GM18951 (cell line): Measurements from ENCODE around the gene KRTAP10-6.
"Not testable (repeated sequence)": the region's sequence is repeated elsewhere in the genome, so short reads cannot be mapped to it uniquely, and the experiment has no call there.

ENCODE experiments used
- POLR2A ChIP-seq: IDR thresholded peaks from 4 replicates; pipeline ENCODE4 v1.6.1; 2011; ENCODE audit warnings: mild to moderate bottlenecking; ENCODE audit not compliant: insufficient read length, insufficient read depth; ENCODE audit errors: extremely low read depth
- in situ Hi-C: fragments of 300-500 bp; cut with MboI; formaldehyde crosslinking; loops from one replicate; pipeline ENCODE4 v1.12.0; 2022; ENCODE audit warnings: low sequenced_read_pairs, mixed read lengths, inconsistent platforms; ENCODE audit not compliant: unreplicated experiment

The KRTAP10-6 gene

DNA sequence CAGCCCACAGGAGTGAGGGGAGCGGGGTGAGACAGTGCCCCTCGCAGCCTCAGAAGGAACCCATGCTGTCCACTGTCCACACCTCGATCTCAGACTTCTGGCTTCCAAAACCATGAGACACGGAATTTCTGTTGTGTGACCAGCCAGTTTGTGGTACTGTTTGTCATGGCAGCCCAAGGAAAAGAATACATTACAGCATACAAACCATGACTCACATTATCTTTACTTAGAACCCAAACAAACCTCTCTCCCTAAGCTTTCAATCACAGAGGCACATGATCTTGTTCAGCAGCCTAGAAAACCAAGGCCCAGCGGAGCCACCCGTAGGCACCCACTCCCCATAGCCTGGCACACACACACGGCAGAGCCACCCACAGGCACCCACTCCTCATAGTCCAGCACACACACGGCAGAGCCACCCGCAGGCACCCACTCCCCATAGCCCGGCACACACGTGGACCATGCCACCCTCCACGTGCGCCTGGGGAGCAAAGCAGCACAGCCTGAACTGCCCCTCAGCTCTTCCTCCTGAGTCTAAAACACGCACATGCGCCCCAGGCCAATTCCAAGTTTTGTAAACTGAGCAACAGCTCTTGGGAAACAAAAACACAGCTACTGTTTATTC is 19.2 kb downstream of the KRTAP10-6 start:
- no peak for TF ChIP-seq POLR2A
- in situ Hi-C loops, result no loop called here

DNA sequence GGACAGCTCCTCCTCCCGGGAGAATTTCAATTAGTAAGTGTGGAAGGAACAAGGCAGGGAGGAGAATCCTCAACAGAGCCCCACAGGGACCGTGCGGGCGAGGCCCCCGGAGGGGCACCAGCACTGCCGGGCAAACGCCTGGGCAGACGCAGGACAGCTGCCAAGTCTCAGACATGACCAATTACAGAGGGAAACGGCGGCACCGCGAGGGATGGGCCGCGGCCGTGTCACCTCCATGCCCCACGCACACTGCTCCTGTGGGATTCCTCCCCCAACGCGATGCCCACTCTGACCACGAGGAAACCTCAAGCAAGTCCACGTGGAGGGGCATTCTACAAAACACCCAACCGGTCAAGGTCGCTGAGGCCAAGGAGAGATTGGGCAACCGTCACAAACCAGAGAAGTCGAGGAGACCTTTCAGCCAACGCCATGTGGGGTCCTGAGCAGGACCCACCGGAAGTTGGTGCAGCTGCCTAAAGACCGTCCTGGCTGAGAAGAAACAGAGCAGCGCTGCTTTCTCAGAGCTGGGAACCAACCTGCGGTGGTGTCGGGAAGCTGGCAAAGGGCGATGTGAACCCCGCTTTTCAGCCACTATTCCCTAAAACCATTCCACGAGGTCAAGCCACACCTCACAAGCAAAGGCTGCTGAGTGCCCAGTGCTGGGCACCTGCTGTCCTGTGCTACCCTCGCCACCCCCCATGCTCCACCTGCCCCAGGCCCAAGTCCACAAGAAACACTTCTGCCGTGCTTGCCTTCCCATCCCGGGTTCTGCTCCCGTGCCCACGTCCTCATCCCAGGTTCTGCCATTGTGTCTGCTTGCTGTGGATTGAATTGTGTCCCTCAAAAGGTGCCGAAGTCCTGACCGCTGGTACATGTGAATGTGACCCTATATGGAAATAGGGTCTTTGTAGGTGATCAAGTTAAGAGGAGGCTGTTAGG is 20.2 kb downstream of the KRTAP10-6 start:
- in situ Hi-C loops, result no loop called here

GRCh38 chr21:44571296-44571695 is 21.0 kb downstream of the KRTAP10-6 start:
- TF ChIP-seq POLR2A, result no peak
- in situ Hi-C loops, result no loop called here

More for the DNA sequence above, 20.2 kb downstream of the KRTAP10-6 start:
- TF ChIP-seq POLR2A, result no peak

DNA sequence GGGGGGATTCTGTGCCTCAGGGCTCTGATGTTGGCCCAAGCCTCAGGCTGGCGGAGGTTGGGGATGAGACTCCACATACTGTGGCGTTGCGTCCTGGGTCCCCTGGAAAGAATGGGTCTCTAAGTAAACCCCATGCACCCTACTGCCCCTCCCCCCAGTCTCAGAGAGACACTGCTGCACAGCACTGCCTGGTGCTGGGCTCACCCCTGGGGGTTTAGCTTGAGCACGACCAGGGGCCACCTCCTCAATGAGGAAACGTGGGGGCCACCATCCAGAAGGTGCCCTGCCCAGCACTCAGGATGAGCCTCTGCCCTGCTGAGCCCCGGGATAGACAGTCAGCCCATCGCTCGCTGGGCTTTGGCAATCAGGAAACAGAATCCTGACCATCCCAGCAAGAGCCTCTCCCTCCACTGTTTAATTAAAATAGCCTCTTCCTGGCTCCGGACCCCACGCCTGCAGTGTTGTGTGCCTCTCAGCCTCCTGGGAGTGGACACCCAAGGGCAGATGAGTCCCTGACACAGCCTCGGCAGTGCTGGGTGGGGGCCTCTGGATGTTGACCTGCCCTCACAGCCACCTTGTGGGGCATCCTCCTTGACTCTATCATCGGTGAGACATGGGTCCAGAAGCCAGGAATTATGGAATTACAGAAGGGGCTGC is 22.3 kb downstream of the KRTAP10-6 start:
- TF ChIP-seq POLR2A, result no peak
- in situ Hi-C loops, result no loop called here

DNA sequence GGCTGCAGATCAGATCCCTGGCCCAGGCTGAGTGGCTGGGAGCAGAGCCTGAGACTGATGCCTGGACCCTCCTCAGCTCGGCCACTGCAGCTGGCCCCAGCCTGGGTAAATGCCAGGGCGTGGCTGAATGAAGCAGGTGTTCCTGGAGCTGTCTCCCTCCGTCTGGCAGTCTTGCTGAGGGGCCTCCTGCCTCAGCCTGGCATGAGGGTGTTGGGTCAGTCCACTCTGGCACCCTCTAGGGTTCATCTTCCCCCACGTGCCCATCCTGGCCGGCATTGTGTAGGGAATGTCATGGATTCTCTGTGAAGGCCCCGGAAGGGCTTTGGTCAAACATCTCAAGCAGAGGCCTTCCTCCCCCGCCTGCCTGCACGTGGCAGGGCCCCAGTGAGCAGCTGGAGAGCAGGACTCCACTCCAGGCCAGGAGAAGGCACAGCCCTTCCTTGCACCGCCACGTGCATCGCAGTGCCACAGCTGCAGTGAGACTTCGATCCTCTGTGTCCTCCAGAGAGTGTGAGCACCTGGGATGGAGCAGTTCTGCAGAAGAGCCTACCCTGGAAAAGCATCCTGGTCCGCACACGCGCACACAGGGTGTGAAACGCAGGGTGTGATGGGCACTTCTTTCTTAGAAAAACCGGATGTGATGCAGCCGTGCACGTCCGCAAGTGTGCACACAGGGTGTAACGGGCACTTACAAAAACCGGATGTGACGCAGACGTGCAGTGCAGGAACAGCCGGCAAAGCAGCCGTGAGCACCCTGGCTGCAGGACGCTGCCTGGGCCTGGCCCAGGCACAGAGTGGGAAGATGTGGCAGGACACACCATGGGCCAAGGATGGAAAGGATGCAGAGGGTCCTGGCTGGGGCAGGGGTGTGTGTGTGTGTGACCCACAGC is 23.4 kb downstream of the KRTAP10-6 start:
- in situ Hi-C loops, result no loop called here

GRCh38 chr21:44568261-44568660 is 24.0 kb downstream of the KRTAP10-6 start:
- TF ChIP-seq POLR2A, result no peak
- in situ Hi-C loops, result no loop called here

More for the DNA sequence above, 23.4 kb downstream of the KRTAP10-6 start:
- TF ChIP-seq POLR2A, result no peak

- TF ChIP-seq POLR2A, result no peak
- in situ Hi-C loops, result no loop called here
Observed at GRCh38 chr21:44567481-44568171, 24.7 kb downstream of the KRTAP10-6 start.

DNA sequence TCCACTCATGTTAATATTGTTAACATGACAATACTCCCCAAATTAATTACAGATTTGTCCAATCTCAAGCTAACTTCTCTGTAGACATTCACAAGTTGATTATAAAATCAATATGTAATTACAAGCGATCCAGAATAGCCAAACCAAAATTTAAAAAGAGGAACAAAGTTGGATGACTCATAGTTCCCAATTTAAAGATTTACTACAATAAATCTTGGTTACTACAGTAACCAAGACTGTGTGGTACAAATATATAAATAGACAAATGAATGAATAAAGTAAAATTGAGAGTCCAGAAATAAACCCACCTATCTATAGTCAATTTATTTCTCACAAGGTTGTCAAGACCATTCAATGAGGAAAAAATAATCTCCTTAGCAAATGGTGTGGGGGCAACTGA is 25.9 kb downstream of the KRTAP10-6 start:
- in situ Hi-C loops, result no loop called here

GRCh38 chr21:44564886-44565598 is 27.3 kb downstream of the KRTAP10-6 start:
- no peak for TF ChIP-seq POLR2A
- in situ Hi-C loops, result no loop called here

More for the DNA sequence above, 25.9 kb downstream of the KRTAP10-6 start:
- TF ChIP-seq POLR2A, result no peak

GRCh38 chr21:44564099-44564498 is 28.2 kb downstream of the KRTAP10-6 start:
- in situ Hi-C loops, result no loop called here
- TF ChIP-seq POLR2A, result no peak

DNA sequence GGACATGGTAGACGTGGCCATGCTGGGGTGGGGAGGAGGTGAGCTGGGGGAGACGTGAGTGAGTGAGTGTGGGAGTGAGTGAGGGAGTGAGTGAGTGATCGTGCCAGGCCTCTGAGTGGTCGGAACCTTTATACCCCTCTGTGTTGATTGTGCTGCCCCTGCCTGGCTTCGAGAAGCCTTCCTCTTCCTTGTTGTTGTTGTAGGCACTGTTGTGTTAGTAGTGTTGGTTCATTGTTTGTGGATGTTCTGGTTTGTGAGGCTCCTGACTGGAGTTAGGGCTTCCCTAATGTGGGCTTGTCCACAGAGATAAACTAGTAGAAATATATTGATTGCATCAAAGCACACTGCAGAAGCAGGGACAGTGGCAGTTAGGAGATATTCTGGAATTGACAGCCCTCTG is 33.6 kb downstream of the KRTAP10-6 start, which contains the start of gene KRTAP10-3:
KRTAP10-3 (minus strand) TSS at position 101 of the 400 bp plus-strand sequence; CDS start at position 21, 80 bp downstream.
- in situ Hi-C loops, result no loop called here
- TF ChIP-seq POLR2A, result no peak

GRCh38 chr21:44558329-44558675 is 34.0 kb downstream of the KRTAP10-6 start:
- in situ Hi-C loops, result not testable (repeated sequence)
